Neural progenitor cell (in vitro differentiated cells): ENCODE results near the gene LYRM2. TPM values are rescaled to one million over a fixed set of nuclear protein-coding genes. Genes with fewer than 3 reads are reported as not detected.

Source experiments
- DNase-seq: peaks from one replicate; pipeline ENCODE4 v3.0.0-alpha.2; 2016; ENCODE audit warnings: low spot score
- H2AFZ ChIP-seq: fragments of 200-600 bp; sonication (generic); replicated peaks from 2 replicates; pipeline ENCODE4 v1.6.1; 2016; ENCODE audit warnings: antibody characterized with exemption
- H3F3A ChIP-seq: fragments of 200-600 bp; sonication (generic); 2 replicates; pipeline ENCODE4 v1.6.1; 2016; ENCODE audit warnings: antibody characterized with exemption, low read depth
- H3K27ac ChIP-seq: fragments of 200-600 bp; sonication (generic); 2 replicates; pipeline ENCODE4 v1.5.1; 2016; ENCODE audit warnings: mild to moderate bottlenecking
- H3K27me3 ChIP-seq: fragments of 200-600 bp; sonication (generic); 2 replicates; pipeline ENCODE4 v1.6.1; 2016; ENCODE audit warnings: mild to moderate bottlenecking, moderate library complexity
- H3K36me3 ChIP-seq: fragments of 200-600 bp; sonication (generic); 2 replicates; pipeline ENCODE4 v1.5.1; 2016
- H3K4me1 ChIP-seq: fragments of 200-600 bp; sonication (generic); 2 replicates; pipeline ENCODE4 v1.6.1; 2016; ENCODE audit warnings: mixed run types
- H3K4me2 ChIP-seq: fragments of 200-600 bp; sonication (generic); 2 replicates; pipeline ENCODE4 v1.6.1; 2016
- H3K4me3 ChIP-seq: fragments of 200-600 bp; sonication (generic); 2 replicates; pipeline ENCODE4 v1.5.1; 2016
- H3K79me2 ChIP-seq: fragments of 200-600 bp; sonication (generic); 2 replicates; pipeline ENCODE4 v1.6.1; 2016; ENCODE audit warnings: low read depth
- H3K9ac ChIP-seq: fragments of 200-600 bp; sonication (generic); 2 replicates; pipeline ENCODE4 v1.6.1; 2016
- H3K9me3 ChIP-seq: fragments of 200-600 bp; sonication (generic); 2 replicates; pipeline ENCODE4 v1.5.1; 2016; ENCODE audit warnings: low read depth
- H4K20me1 ChIP-seq: fragments of 200-600 bp; sonication (generic); 2 replicates; pipeline ENCODE4 v1.6.1; 2016; ENCODE audit warnings: low read depth
- H3K27ac Mint-ChIP-seq: 3 replicates; pipeline ENCODE4 v1.8.0; 2021; ENCODE audit warnings: mixed read lengths
- H3K27me3 Mint-ChIP-seq: 2 replicates; pipeline ENCODE4 v1.8.0; 2022; ENCODE audit warnings: low read depth, mild to moderate bottlenecking, inconsistent platforms, moderate library complexity, mixed read lengths; ENCODE audit not compliant: insufficient read depth
- H3K36me3 Mint-ChIP-seq: 3 replicates; pipeline ENCODE4 v1.8.0; 2021; ENCODE audit warnings: mixed read lengths
- H3K4me1 Mint-ChIP-seq: 3 replicates; pipeline ENCODE4 v1.8.0; 2021; ENCODE audit warnings: mixed read lengths
- H3K4me3 Mint-ChIP-seq: 3 replicates; pipeline ENCODE4 v1.8.0; 2021; ENCODE audit warnings: mild to moderate bottlenecking, moderate library complexity, mixed read lengths
- H3K9me3 Mint-ChIP-seq: 3 replicates; pipeline ENCODE4 v1.8.0; 2020; ENCODE audit warnings: mixed read lengths
- CTCF ChIP-seq: fragments of 200-600 bp; sonication (generic); IDR thresholded peaks from 2 replicates; pipeline ENCODE4 v1.5.1; 2017; ENCODE audit warnings: antibody characterized with exemption, mild to moderate bottlenecking
- EZH2 ChIP-seq: fragments of 200-600 bp; sonication (generic); IDR thresholded peaks from 2 replicates; pipeline ENCODE4 v1.6.1; 2017; ENCODE audit warnings: antibody characterized with exemption, mild to moderate bottlenecking, moderate library complexity
- EZH2phosphoT487 ChIP-seq: fragments of 200-600 bp; sonication (generic); IDR thresholded peaks from 2 replicates; pipeline ENCODE4 v1.6.1; 2017; ENCODE audit warnings: antibody characterized with exemption
- total RNA-seq: library from RNA; depleted of rRNA; stranded (reverse); fragments of >200 nt; gene quantifications from 2 replicates; pipeline ENCODE4 v1.2.3, GENCODE V29; 2015; ENCODE audit warnings: low replicate concordance

Gene LYRM2
- total RNA-seq, 1 donor from 2014 or later = 37.1 TPM

GRCh38 chr6:89660981-89661380 is 22.4 kb upstream of the LYRM2 start:
- peaks cover 2% of the 10 kb centered on the region for H3K36me3 ChIP-seq
- peaks cover 32% of the 10 kb centered on the region for H3K36me3 Mint-ChIP-seq

GRCh38 chr6:89657445-89658158 is 19.1 kb upstream of the LYRM2 start:
- Mint-ChIP-seq H3K27ac (no peak overlapping the region), H3K4me3 (no peak overlapping the region), H3K27me3 (no peaks in the 10 kb centered on the region), H3K9me3 (no peaks in the 10 kb centered on the region), H3K36me3 (peaks cover 25% of the 10 kb centered on the region), H3K4me1 (no peaks in the 10 kb centered on the region)
- no peak for DNase-seq
- H3K4me2 ChIP-seq = no peak overlapping the region
- peaks cover 11% of the 10 kb centered on the region for H3K36me3 ChIP-seq
- no peaks in the 10 kb centered on the region for H3K4me1 ChIP-seq
- no peak overlapping the region for H3K9ac ChIP-seq
- no peaks in the 10 kb centered on the region for H3K79me2 ChIP-seq
- H3K27ac ChIP-seq = no peak overlapping the region
- H3F3A ChIP-seq = peaks cover 4% of the 10 kb centered on the region
- no peaks in the 10 kb centered on the region for H4K20me1 ChIP-seq
- no peaks in the 10 kb centered on the region for H3K27me3 ChIP-seq
- no peak overlapping the region for H3K4me3 ChIP-seq
- TF ChIP-seq EZH2phosphoT487 = no peak
- TF ChIP-seq EZH2 = no peak
- no peak for TF ChIP-seq CTCF
- H3K9me3 ChIP-seq = no peaks in the 10 kb centered on the region
- H2AFZ ChIP-seq = no peak overlapping the region

More at GRCh38 chr6:89660981-89661380, 22.4 kb upstream of the LYRM2 start:
- H3K4me3 Mint-ChIP-seq = no peak overlapping the region
- H3K4me1 ChIP-seq = no peaks in the 10 kb centered on the region
- peaks cover 3% of the 10 kb centered on the region for H3K27me3 Mint-ChIP-seq
- no peaks in the 10 kb centered on the region for H3F3A ChIP-seq
- H3K9me3 Mint-ChIP-seq = no peaks in the 10 kb centered on the region
- no peak overlapping the region for H3K4me3 ChIP-seq
- H3K27ac ChIP-seq = no peak overlapping the region
- no peaks in the 10 kb centered on the region for H3K9me3 ChIP-seq
- H3K4me2 ChIP-seq = no peak overlapping the region
- no peak for TF ChIP-seq CTCF
- TF ChIP-seq EZH2 = no peak
- TF ChIP-seq EZH2phosphoT487 = no peak
- no peaks in the 10 kb centered on the region for H3K27me3 ChIP-seq
- no peaks in the 10 kb centered on the region for H3K79me2 ChIP-seq
- H2AFZ ChIP-seq = no peak overlapping the region
- H4K20me1 ChIP-seq = no peaks in the 10 kb centered on the region
- DNase-seq = no peak
- no peak overlapping the region for H3K9ac ChIP-seq
- no peak overlapping the region for H3K27ac Mint-ChIP-seq
- H3K4me1 Mint-ChIP-seq = no peaks in the 10 kb centered on the region

- Mint-ChIP-seq H3K27ac (no peak overlapping the region), H3K9me3 (no peaks in the 10 kb centered on the region), H3K27me3 (no peaks in the 10 kb centered on the region), H3K4me1 (no peaks in the 10 kb centered on the region), H3K36me3 (peaks cover 13% of the 10 kb centered on the region), H3K4me3 (no peak overlapping the region)
- Histone ChIP-seq H3K9ac (no peak overlapping the region), H3K36me3 (peaks cover 13% of the 10 kb centered on the region), H3K79me2 (no peaks in the 10 kb centered on the region), H3K4me3 (no peak overlapping the region), H4K20me1 (no peaks in the 10 kb centered on the region), H3K27ac (no peak overlapping the region), H3F3A (peaks cover 4% of the 10 kb centered on the region), H3K27me3 (no peaks in the 10 kb centered on the region), H3K4me1 (no peaks in the 10 kb centered on the region), H3K4me2 (no peak overlapping the region), H3K9me3 (no peaks in the 10 kb centered on the region), H2AFZ (no peak overlapping the region)
- no peak for DNase-seq
- no peak for TF ChIP-seq EZH2phosphoT487
- no peak for TF ChIP-seq CTCF
- TF ChIP-seq EZH2 = no peak
Measured at GRCh38 chr6:89655122-89655521, 16.6 kb upstream of the LYRM2 start.
